DMS153 treated with DMSO at 0.1 percent for 48 hours (cell line): ENCODE measurements around the gene HIGD1A.

Experiments
- DNase-seq: peaks from one replicate; lab custom pipeline; 2025; ENCODE audit not compliant: unreplicated experiment; lab: John Stamatoyannopoulos, UW

HIGD1A gene

GRCh38 chr3:42739401-42740158 lies 64.7 kb downstream of the HIGD1A start:
- no peak for DNase-seq

- no peak for DNase-seq
Observed at GRCh38 chr3:42736531-42736930, 67.8 kb downstream of the HIGD1A start.

GRCh38 chr3:42736081-42736480 lies 68.2 kb downstream of the HIGD1A start:
- DNase-seq, result no peak

- DNase-seq, result no peak
Observed at GRCh38 chr3:42735615-42736014, 68.7 kb downstream of the HIGD1A start.

GRCh38 chr3:42735019-42735418 lies 69.3 kb downstream of the HIGD1A start:
- DNase-seq, result no peak

DNA sequence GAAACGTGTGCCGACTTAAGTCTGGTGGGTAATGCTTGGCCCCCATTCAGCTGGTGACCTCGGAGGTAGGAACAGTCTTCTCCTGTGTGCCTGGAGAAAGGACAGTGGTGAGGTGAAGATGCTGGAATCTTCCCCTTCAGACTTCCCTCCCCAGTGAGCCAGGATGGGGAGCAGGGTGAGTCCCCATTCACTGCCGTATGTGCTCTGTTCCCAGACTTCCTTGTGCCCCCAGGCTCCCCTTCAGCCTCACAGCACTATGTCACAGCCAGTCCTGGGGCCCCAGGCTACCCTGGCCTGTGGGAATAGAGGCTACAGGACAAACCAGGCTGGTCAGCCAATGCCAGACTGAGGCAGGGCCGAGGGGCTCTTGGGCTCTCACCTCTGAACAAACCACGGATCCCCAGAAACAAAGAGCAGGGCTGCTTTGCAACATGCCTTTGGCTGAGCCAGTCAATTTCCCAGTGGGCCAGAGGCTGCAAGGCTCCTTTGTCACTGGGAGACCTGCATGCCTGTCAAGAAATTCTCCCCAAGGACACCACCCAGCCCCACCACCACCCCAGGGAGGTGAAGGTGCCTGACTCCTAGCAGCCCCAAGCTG lies 69.9 kb downstream of the HIGD1A start:
- DNase-seq, result no peak

GRCh38 chr3:42733501-42734262 lies 70.6 kb downstream of the HIGD1A start:
- DNase-seq, result no peak
